Measurements from ENCODE around the gene SCTR.

The SCTR gene

DNA sequence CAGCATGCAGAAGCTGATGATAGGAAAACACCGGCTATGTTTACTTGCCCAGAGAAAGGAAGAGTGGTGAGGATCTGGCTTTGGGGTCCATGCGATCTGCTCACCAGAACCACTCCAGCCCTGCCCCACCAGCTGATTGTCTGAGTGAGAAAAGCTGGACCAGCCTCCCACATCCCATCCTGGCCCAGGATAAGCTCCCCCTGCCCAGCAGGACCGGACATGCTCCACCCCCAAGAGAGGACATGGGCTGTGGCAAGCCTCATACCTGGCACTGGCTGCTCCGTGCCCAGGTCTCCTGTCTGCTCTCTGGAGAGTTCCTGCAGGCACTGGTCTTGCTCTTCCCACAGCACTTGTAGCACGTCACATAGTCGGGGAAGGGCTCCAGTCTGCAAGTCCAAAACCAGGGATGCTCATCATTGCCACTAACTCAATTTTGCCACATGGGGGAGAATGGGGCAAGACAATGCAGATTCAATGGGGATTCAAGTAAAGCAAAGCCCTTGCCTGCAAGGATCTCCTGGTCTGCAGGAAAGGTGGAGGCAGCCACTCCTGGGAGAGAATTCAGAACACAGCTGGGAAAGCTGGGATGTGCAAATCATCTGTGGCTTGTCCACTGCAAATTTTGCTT lies 30.0 kb downstream of the SCTR start:
- TF ChIP-seq, protein P1, sequence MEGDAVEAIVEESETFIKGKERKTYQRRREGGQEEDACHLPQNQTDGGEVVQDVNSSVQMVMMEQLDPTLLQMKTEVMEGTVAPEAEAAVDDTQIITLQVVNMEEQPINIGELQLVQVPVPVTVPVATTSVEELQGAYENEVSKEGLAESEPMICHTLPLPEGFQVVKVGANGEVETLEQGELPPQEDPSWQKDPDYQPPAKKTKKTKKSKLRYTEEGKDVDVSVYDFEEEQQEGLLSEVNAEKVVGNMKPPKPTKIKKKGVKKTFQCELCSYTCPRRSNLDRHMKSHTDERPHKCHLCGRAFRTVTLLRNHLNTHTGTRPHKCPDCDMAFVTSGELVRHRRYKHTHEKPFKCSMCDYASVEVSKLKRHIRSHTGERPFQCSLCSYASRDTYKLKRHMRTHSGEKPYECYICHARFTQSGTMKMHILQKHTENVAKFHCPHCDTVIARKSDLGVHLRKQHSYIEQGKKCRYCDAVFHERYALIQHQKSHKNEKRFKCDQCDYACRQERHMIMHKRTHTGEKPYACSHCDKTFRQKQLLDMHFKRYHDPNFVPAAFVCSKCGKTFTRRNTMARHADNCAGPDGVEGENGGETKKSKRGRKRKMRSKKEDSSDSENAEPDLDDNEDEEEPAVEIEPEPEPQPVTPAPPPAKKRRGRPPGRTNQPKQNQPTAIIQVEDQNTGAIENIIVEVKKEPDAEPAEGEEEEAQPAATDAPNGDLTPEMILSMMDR (conservative IDR thresholded peaks at IDR 0.05): no peak
- no peak overlapping the region for H3K27ac ChIP-seq

DNA sequence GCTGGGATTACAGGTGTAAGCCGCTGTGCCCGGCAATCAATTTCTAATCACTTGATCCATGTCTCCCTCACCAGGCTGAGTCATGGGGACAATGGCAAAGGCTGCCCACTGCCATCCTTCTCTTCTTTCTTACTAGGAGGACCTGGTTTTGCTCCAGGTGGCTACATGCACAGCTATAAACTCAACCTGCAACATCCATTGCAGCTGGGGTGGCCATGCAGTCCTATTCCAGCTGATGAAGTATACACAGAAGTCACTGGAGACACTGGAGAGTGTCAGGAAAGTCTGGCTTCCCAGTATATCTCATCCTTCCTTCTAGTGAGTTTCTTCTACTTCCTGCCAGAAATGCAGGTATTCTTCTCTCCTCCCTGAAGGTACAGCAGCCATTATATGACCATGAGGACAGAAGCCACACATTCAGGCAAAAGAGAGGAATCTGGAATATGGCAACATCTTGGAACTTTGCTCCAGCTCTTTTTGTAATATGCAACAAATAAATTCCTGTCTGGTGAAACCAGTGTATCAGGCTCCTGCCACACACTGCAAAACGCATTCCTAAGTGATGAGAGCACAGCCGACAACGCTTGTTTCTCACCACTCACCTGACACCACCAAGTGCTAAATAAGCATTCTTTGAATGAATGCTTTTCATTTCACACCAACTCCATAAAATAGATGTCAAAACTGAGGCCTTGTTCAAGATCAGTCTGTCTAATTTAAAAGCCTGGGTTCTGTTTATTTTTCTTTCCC lies 32.3 kb downstream of the SCTR start:
- H3K27ac ChIP-seq: no peak overlapping the region
- TF ChIP-seq, protein P1 (conservative IDR thresholded peaks at IDR 0.05): no peak

DNA sequence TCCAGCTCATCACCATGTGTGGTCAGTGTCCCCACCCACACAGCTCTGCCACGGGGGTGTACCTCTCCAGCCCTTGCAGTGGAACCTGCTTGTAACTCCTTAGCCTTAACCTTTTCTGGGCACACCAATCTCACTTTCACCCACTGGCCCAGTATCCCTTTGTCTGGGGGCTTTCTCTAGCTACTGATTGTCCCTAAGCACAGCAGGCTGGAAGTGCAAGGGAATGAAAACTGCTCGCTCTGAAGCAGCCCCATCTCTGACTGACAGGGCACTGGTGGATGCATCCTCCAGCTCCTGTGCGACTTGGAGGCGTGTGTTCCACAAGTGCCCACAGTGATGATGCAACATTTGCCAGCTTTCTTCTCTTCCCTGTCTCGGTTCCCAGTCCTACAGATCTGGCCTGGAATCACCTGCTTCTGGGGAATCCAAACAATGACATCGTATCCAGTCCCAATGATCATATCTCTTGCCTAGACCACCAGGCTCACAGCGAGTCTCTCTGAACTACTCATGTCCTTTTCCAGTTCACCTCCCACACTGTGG lies 33.6 kb downstream of the SCTR start:
- TF ChIP-seq, protein P1 (conservative IDR thresholded peaks at IDR 0.05): no peak
- H3K27ac ChIP-seq: no peak overlapping the region

DNA sequence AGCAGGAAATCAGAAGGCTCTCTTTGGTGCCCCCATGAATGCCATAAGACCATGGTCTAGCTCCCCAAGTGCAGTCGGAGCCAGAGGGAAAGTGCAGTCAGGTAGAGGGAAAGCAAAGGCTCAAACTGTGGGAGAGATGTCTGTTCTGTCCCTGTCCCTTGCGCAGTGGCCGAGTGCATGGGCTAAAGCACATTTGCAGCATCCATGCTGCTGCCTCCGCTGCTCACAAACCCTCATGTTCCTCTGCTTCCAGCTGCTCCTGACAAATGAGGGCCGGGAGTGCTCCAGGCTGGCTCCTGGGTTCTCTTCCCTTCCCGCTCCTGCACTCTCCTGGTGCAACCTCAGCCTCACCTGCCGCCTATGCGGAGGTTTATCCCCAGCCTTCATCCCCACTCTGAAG lies 34.2 kb downstream of the SCTR start:
- H3K27ac ChIP-seq: no peak overlapping the region
- TF ChIP-seq, protein P1 (conservative IDR thresholded peaks at IDR 0.05): no peak

DNA sequence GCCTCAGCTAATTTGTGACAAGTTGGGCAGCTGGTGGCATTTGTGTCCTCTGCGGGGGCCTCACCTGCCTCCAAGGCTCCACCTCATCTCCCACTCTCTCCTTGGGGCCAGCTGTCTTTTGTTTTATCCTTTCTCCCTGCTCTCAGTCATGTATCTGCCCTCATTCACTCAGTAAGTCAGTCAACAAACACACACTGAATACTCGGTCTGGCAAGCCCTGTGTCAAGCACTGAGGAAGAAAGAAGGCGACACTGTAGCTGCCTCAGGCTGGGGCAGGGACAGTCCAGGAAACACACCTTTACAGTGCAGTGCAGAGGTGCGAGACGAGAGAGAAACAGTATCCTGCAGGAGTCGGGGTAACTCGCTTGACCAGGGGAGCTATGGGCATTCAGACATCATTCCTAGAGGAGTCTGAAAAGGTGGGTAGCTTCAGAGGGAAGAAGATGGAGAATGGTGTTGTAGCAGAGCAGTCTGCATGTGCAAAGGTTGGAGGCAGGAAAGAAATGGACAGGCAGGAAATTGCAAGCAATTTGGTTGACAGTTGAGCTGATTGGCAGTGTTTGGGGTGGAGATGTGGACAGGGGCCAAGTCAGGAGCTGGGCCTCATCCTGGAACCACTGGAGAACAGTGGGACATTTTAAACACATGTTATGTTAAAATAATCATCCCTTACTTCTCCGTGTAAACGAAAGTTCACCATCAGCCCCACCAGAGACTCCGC lies 34.9 kb downstream of the SCTR start:
- no peak overlapping the region for H3K27ac ChIP-seq
- TF ChIP-seq, protein P1 (conservative IDR thresholded peaks at IDR 0.05): no peak

DNA sequence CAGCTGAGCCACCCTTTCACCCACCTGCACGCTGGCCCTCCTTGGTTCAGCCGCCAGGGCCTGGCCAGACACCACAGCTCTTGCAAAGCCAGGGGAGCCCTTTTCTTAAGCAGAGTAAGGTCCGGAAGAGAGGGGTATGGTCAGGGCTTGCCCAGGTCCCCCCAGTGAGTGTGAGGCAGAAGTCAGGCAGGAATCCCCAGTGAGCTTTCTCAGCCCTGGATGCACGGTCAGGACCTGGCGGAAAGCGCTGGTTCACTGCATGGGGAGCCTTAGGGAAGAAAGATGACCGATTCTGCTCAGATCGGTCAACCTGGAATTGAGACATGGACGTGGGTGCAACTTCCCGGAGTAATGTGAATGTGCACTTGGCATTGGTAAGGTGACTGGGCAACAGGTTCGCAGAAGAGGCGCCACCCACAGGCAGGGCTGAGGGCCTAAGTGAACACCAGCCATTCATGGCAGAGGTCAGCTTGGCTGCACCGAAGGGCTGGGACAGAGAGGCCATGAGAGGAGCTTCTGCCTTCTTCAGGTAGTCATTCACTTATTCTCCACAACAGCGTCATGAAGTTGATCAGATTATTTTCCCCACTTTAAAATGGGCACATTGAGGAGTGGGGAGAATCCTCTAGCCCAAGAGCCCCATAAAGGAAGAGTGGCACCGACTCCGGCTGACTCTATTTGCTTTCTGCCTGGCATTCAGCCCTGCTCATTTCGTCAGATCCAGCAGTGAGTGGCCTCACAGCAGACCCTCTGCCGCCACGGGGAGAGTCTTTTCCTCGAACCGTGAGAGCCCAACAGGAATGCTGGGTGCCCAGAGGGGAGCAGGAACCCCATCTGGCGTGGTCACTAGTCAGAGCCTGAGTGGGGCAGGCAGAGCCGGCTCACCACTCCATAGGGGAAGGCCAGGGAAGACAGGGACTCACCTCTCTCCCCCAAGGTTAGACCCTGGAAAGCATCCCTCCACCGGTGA lies 35.8 kb downstream of the SCTR start:
- H3K27ac ChIP-seq: no peak overlapping the region
- TF ChIP-seq, protein P1 (conservative IDR thresholded peaks at IDR 0.05): no peak

Measured in VCaP (cell line).